Lower leg skin (tissue), 4 donors: ENCODE results near the gene NF1. TPM values are rescaled to one million over a fixed set of nuclear protein-coding genes. Genes with fewer than 3 reads are reported as not detected.

Source experiments
- DNase-seq, 2 donors: peaks; one replicate each; pipeline ENCODE4 v3.0.0-alpha.2; 2019; ENCODE audit warnings: low spot score in 2 of 2
- H3K4me3 ChIP-seq: fragments of 200-600 bp; sonication (generic); 2 replicates; pipeline ENCODE4 v1.5.1; 2017; ENCODE audit warnings: mild to moderate bottlenecking, low read depth; ENCODE audit not compliant: poor library complexity, severe bottlenecking
- CTCF ChIP-seq, 3 donors: fragments of 450-650 bp; IDR thresholded peaks; one replicate each; pipeline ENCODE4 v1.5.1; 2016; ENCODE audit warnings: antibody characterized with exemption in 3 of 3, mild to moderate bottlenecking in 3 of 3, moderate library complexity in 2 of 3
- POLR2A ChIP-seq, 2 donors: fragments of 450-650 bp; IDR thresholded peaks; one replicate each; pipeline ENCODE4 v1.6.1; 2016 to 2017; ENCODE audit warnings: antibody characterized with exemption in 2 of 2, mild to moderate bottlenecking in 1 of 2, moderate library complexity in 1 of 2
- WGBS, 2 donors: methylation state at CpG; one replicate each; pipeline ENCODE4 v1.1.5; 2018; 5-methylcytosine and 5-hydroxymethylcytosine counted together
- intact Hi-C: fragments of 100-400 bp; cut with DNase I; formaldehyde crosslinking; loops from one replicate; pipeline ENCODE4 v1.15.0; 2023; ENCODE audit warnings: low total_unique reads
- total RNA-seq, 4 donors: library from RNA; depleted of rRNA; stranded (reverse); fragments of >200 nt; gene quantifications; one replicate each; pipeline ENCODE4 v1.1.0, GENCODE V29; 2016

The NF1 gene
- total RNA-seq, 4 donors from 2014 or later: 27.5 to 48.6 (median 34.3) TPM

GRCh38 chr17:31236137-31236536 is 141.4 kb downstream of the NF1 start:
- DNase-seq: no peak
- no peak for TF ChIP-seq POLR2A (IDR thresholded peaks at IDR 0.05)
- no peak for TF ChIP-seq CTCF (IDR thresholded peaks at IDR 0.05)
- intact Hi-C loops: no loop called here
- 94 to 97% methylated on average over 3 of the region's 3 CpGs for WGBS, 2 donors
- H3K4me3 ChIP-seq: no peak overlapping the region

- WGBS, 2 donors: 96% methylated on average over 3 of the region's 3 CpGs
- DNase-seq: no peak
- intact Hi-C loops: no loop called here
- H3K4me3 ChIP-seq: no peak overlapping the region
- TF ChIP-seq CTCF (IDR thresholded peaks at IDR 0.05): no peak
- TF ChIP-seq POLR2A (IDR thresholded peaks at IDR 0.05): no peak
These were observed 141.9 kb downstream of the NF1 start for GRCh38 chr17:31236712-31237111.

GRCh38 chr17:31241116-31241515 is 146.3 kb downstream of the NF1 start:
- intact Hi-C loops: no loop called here
- 87 to 91% methylated on average over 4 of the region's 4 CpGs for WGBS, 2 donors
- TF ChIP-seq CTCF (IDR thresholded peaks at IDR 0.05) (no peak), POLR2A (IDR thresholded peaks at IDR 0.05) (no peak)
- no peak overlapping the region for H3K4me3 ChIP-seq
- DNase-seq: no peak

- no peak for DNase-seq
- no peak overlapping the region for H3K4me3 ChIP-seq
- intact Hi-C loops: no loop called here
- no peak for TF ChIP-seq POLR2A (IDR thresholded peaks at IDR 0.05)
- no peak for TF ChIP-seq CTCF (IDR thresholded peaks at IDR 0.05)
- WGBS, 2 donors: 95 to 96% methylated on average over 5 of the region's 5 CpGs
These were observed 154.4 kb downstream of the NF1 start for GRCh38 chr17:31248986-31249834.

- H3K4me3 ChIP-seq: no peak overlapping the region
- TF ChIP-seq CTCF (IDR thresholded peaks at IDR 0.05) (no peak), POLR2A (IDR thresholded peaks at IDR 0.05) (no peak)
- intact Hi-C loops: no loop called here
- WGBS, 2 donors: 89 to 92% methylated on average over 4 of the region's 4 CpGs
- DNase-seq: no peak
These were observed 155.0 kb downstream of the NF1 start for GRCh38 chr17:31249835-31250141.

- intact Hi-C loops: no loop called here
- WGBS, 2 donors: 79 to 91% methylated on average over 1 of the region's 1 CpG
- DNase-seq: no peak
- TF ChIP-seq POLR2A (IDR thresholded peaks at IDR 0.05) (no peak), CTCF (IDR thresholded peaks at IDR 0.05) (no peak)
- H3K4me3 ChIP-seq: no peak overlapping the region
These were observed 155.5 kb downstream of the NF1 start for GRCh38 chr17:31250229-31250628.
